ENCODE measurements around the gene ZKSCAN8. TPM values are rescaled to one million over a fixed set of nuclear protein-coding genes. Genes with fewer than 3 reads are reported as not detected.

Gene ZKSCAN8
- total and polyA plus RNA-seq, 11 donors = 3.8 to 17.7 (median 13.4) TPM

DNA sequence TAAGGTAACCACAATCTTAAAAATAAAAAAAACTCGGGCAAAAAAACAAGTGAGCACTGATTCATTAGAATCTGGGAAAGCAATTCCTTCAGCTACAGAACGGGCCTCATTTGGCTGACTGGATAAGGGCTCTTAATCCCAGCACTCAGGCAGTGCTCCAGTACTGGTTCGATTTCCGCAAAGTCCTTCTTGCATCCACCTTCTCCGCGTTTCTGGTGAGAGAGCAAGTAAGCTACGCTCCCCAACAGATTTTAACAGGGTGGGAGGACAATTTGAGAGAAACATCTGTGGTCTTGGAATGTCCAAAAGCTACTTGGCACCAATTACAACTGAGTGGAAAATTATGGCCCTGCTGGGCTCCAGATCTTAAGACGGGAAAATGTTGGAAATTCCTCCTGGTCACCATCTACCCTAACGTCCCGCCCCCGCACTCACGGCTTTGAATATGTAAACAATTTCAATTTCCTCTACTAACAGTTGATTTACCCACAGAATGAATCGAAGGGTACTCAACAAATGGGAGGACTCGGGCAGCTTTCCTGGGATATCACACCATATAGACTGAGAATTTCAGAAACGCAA lies 65.3 kb downstream of the ZKSCAN8 start:
- Histone ChIP-seq H3K36me3 (no peaks in the 10 kb centered on the region), H3K4me3 (peak overlapping the region in 6 of 12 donors; percentile 15 to 36 (median 26)), H3K9me3 (peaks cover 0 to 14% (median 0%) of the 10 kb centered on the region in 12 donors), H3K4me1 (peaks cover 0 to 19% (median 4%) of the 10 kb centered on the region in 12 donors), H3K27me3 (peaks cover 43 to 96% (median 79%) of the 10 kb centered on the region in 9 donors), H3K27ac (no peak overlapping the region)
- ATAC-seq (no peak), DNase-seq (no peak)
- intact Hi-C loops (cut with DNase I) = no loop called here
- 7 to 14% (median 8%) methylated on average over 14 to 15 of the region's 15 CpGs for WGBS, 4 donors
- no peak for TF ChIP-seq POLR2A (IDR thresholded peaks at IDR 0.05)
- TF ChIP-seq, protein P1, sequence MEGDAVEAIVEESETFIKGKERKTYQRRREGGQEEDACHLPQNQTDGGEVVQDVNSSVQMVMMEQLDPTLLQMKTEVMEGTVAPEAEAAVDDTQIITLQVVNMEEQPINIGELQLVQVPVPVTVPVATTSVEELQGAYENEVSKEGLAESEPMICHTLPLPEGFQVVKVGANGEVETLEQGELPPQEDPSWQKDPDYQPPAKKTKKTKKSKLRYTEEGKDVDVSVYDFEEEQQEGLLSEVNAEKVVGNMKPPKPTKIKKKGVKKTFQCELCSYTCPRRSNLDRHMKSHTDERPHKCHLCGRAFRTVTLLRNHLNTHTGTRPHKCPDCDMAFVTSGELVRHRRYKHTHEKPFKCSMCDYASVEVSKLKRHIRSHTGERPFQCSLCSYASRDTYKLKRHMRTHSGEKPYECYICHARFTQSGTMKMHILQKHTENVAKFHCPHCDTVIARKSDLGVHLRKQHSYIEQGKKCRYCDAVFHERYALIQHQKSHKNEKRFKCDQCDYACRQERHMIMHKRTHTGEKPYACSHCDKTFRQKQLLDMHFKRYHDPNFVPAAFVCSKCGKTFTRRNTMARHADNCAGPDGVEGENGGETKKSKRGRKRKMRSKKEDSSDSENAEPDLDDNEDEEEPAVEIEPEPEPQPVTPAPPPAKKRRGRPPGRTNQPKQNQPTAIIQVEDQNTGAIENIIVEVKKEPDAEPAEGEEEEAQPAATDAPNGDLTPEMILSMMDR (IDR thresholded peaks at IDR 0.05) = no peak

DNA sequence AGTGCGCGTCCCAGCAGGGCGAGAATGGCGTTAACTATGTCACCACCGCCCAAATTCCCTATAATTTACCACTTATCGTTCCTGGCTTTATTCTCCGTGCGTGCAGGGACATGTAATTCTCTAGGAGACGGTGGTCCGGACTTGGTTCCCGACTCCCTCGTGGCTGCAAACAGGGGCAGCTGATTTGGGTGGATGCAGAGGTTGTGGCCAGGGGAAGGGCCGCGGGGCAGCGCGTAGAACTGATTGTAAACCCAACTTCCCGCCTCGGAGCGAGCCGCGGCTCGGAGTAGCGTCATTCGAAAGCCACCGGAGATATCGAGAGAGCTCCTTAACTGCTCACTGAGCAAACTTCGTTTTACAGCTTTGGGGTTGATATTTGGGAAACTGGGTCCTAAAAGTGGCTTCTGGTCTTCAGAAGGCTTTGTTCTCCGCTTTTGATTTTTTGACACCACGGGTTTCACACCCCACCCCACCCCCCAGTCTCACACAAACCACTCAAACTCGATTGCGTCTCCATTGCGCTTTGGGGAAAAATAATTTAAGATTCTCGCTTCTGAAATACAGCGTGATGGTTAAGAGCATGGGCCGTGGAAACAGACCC lies 65.9 kb downstream of the ZKSCAN8 start:
- peak overlapping the region in 9 of 12 donors; percentile 15 to 36 (median 21) for H3K4me3 ChIP-seq
- 1 to 3% (median 2%) methylated on average over 29 to 35 of the region's 35 CpGs for WGBS, 4 donors
- DNase-seq = no peak
- peak in 1 of 4 donors; percentile 26 for ATAC-seq
- H3K9me3 ChIP-seq = peaks cover 0 to 14% (median 0%) of the 10 kb centered on the region in 12 donors
- intact Hi-C loops (cut with DNase I) = no loop called here
- H3K27ac ChIP-seq = no peak overlapping the region
- H3K27me3 ChIP-seq = peaks cover 47 to 96% (median 84%) of the 10 kb centered on the region in 9 donors
- TF ChIP-seq, protein P1 (IDR thresholded peaks at IDR 0.05) = no peak
- TF ChIP-seq POLR2A (IDR thresholded peaks at IDR 0.05) = no peak
- peaks cover 0 to 25% (median 8%) of the 10 kb centered on the region in 12 donors for H3K4me1 ChIP-seq
- no peaks in the 10 kb centered on the region for H3K36me3 ChIP-seq

DNA sequence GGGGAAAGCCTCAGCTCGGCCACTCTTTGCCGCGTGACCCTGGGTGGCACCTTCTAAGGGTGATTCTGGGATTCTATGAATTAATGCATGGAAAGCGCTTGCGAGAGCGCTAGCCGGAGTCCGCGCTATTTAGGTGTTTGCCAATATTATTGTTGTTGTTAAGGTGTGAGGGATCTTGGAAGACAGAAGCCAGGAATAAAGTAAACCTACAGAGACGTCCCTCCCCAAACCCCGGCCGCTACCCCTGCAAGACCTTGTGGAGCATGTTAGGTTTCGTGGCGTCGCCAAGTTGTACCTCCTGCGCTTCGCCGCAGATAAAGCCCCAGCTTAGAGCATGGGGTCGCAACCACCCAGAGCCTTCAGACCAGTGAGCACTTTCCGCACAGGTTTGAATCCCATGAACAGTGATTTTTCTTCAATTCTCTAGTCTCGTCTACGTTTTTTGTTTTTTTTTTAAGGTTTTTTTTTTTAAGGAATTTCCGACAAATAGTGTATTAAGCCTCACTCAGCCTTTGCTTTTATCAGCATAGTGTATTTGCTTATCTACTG lies 66.5 kb downstream of the ZKSCAN8 start:
- Histone ChIP-seq H3K9me3 (peaks cover 0 to 11% (median 0%) of the 10 kb centered on the region in 12 donors), H3K4me1 (peaks cover 0 to 30% (median 10%) of the 10 kb centered on the region in 12 donors), H3K27ac (no peak overlapping the region), H3K36me3 (no peaks in the 10 kb centered on the region), H3K4me3 (peak overlapping the region in 8 of 12 donors; percentile 15 to 36 (median 21)), H3K27me3 (peaks cover 48 to 97% (median 88%) of the 10 kb centered on the region in 9 donors)
- WGBS, 4 donors = 4 to 5% (median 4%) methylated on average over 23 of the region's 23 CpGs
- no peak for TF ChIP-seq POLR2A (IDR thresholded peaks at IDR 0.05)
- TF ChIP-seq, protein P1 (IDR thresholded peaks at IDR 0.05) = no peak
- ATAC-seq = no peak
- intact Hi-C loops (cut with DNase I) = no loop called here
- DNase-seq = no peak

Other genes with a start within 250 kb of the ZKSCAN8 start
- gene OR2B2, start 229.5 kb upstream of the ZKSCAN8 start, total RNA-seq = not detected
- not detected for gene OR2B2, start 229.5 kb upstream of the ZKSCAN8 start, polyA plus RNA-seq
- gene OR2B6, start 184.6 kb upstream of the ZKSCAN8 start, total RNA-seq = not detected
- gene OR2B6, start 184.6 kb upstream of the ZKSCAN8 start, polyA plus RNA-seq = not detected
- under 1 TPM; 0.18 to 0.88 (median 0.45) TPM for gene ZNF165, start 61.3 kb upstream of the ZKSCAN8 start, total RNA-seq
- gene ZNF165, start 61.3 kb upstream of the ZKSCAN8 start, polyA plus RNA-seq = under 1 TPM; 0.46 to 0.78 TPM
- 1 to 10 TPM in 8 of 9 donors, under 1 TPM in 1; 0.48 to 2.9 (median 2.2) TPM for gene ZSCAN16, start 17.3 kb upstream of the ZKSCAN8 start, total RNA-seq
- 1 to 10 TPM; 3.4 to 4.9 TPM for gene ZSCAN16, start 17.3 kb upstream of the ZKSCAN8 start, polyA plus RNA-seq
- gene ZSCAN9, start 83.4 kb downstream of the ZKSCAN8 start, total RNA-seq = 10 to 100 TPM in 2 of 9 donors, 1 to 10 TPM in 7; 6.8 to 12.6 (median 7.9) TPM
- gene ZSCAN9, start 83.4 kb downstream of the ZKSCAN8 start, polyA plus RNA-seq = 10 to 100 TPM in 1 of 2 donors, 1 to 10 TPM in 1; 5.8 to 10.2 TPM
- 1 to 10 TPM; 2.1 to 5.0 (median 2.5) TPM for gene ZKSCAN4, start 110.4 kb downstream of the ZKSCAN8 start, total RNA-seq
- gene ZKSCAN4, start 110.4 kb downstream of the ZKSCAN8 start, polyA plus RNA-seq = 1 to 10 TPM; 1.5 to 2.2 TPM
- gene NKAPL, start 117.4 kb downstream of the ZKSCAN8 start, total RNA-seq = 1 to 10 TPM; 3.3 to 8.4 (median 5.2) TPM
- gene NKAPL, start 117.4 kb downstream of the ZKSCAN8 start, polyA plus RNA-seq = 1 to 10 TPM; 5.8 to 7.2 TPM
- gene ZSCAN26, start 125.3 kb downstream of the ZKSCAN8 start, total RNA-seq = 10 to 100 TPM in 8 of 9 donors, 1 to 10 TPM in 1; 9.8 to 16.4 (median 12.2) TPM
- gene ZSCAN26, start 125.3 kb downstream of the ZKSCAN8 start, polyA plus RNA-seq = 1 to 10 TPM; 8.1 to 8.3 TPM
- gene PGBD1, start 139.7 kb downstream of the ZKSCAN8 start, total RNA-seq = 1 to 10 TPM; 2.5 to 3.8 (median 2.9) TPM
- 1 to 10 TPM; 1.7 to 4.6 TPM for gene PGBD1, start 139.7 kb downstream of the ZKSCAN8 start, polyA plus RNA-seq
- 10 to 100 TPM in 5 of 9 donors, 1 to 10 TPM in 4; 7.5 to 22.0 (median 10.7) TPM for gene ZSCAN31, start 194.3 kb downstream of the ZKSCAN8 start, total RNA-seq
- 1 to 10 TPM; 3.3 to 5.4 TPM for gene ZSCAN31, start 194.3 kb downstream of the ZKSCAN8 start, polyA plus RNA-seq
- 1 to 10 TPM; 2.8 to 7.9 (median 5.6) TPM for gene ZKSCAN3, start 208.1 kb downstream of the ZKSCAN8 start, total RNA-seq
- gene ZKSCAN3, start 208.1 kb downstream of the ZKSCAN8 start, polyA plus RNA-seq = 1 to 10 TPM; 1.5 to 1.8 TPM